Endometrium (tissue), 2 donors: ENCODE data around the gene STEAP1B.
"Not testable (repeated sequence)": the region's sequence is repeated elsewhere in the genome, so short reads cannot be mapped to it uniquely, and the experiment has no call there.

Source experiments
- FAIRE-seq: peaks from 2 replicates; lab custom pipeline; 2012; peaks lifted over from hg19 to GRCh38; lab: Jason Lieb, UNC
- donor health status: control.
- donor health status: control.

STEAP1B gene

GRCh38 chr7:22496912-22497311 lies 3.1 kb downstream of the STEAP1B start:
- not testable (repeated sequence) for FAIRE-seq

GRCh38 chr7:22496296-22496888 lies 3.6 kb downstream of the STEAP1B start:
- not testable (repeated sequence) for FAIRE-seq

- FAIRE-seq = not testable (repeated sequence)
Measured at GRCh38 chr7:22493160-22493925, 6.6 kb downstream of the STEAP1B start.

- FAIRE-seq = no peak
Measured at GRCh38 chr7:22488643-22489462, 11.1 kb downstream of the STEAP1B start.

GRCh38 chr7:22487978-22488642 lies 11.9 kb downstream of the STEAP1B start:
- no peak for FAIRE-seq

GRCh38 chr7:22486597-22486996 lies 13.4 kb downstream of the STEAP1B start:
- FAIRE-seq = no peak

- FAIRE-seq = no peak
Measured at GRCh38 chr7:22485189-22485588, 14.8 kb downstream of the STEAP1B start.

GRCh38 chr7:22482503-22482902 lies 17.5 kb downstream of the STEAP1B start:
- no peak for FAIRE-seq

- FAIRE-seq = no peak
Measured at GRCh38 chr7:22481726-22482125, 18.3 kb downstream of the STEAP1B start.

- no peak for FAIRE-seq
Measured at GRCh38 chr7:22480523-22481075, 19.4 kb downstream of the STEAP1B start.

- FAIRE-seq = no peak
Measured at GRCh38 chr7:22477876-22478450, 22.0 kb downstream of the STEAP1B start.

- no peak for FAIRE-seq
Measured at GRCh38 chr7:22477262-22477661, 22.7 kb downstream of the STEAP1B start.

- FAIRE-seq = no peak
Measured at GRCh38 chr7:22476824-22477223, 23.2 kb downstream of the STEAP1B start.

- FAIRE-seq = no peak
Measured at GRCh38 chr7:22474645-22475044, 25.3 kb downstream of the STEAP1B start.

GRCh38 chr7:22470981-22471380 lies 29.0 kb downstream of the STEAP1B start:
- no peak for FAIRE-seq

GRCh38 chr7:22469371-22470143 lies 30.4 kb downstream of the STEAP1B start:
- FAIRE-seq = no peak

GRCh38 chr7:22468609-22469008 lies 31.4 kb downstream of the STEAP1B start:
- no peak for FAIRE-seq

- FAIRE-seq = no peak
Measured at GRCh38 chr7:22464299-22464698, 35.7 kb downstream of the STEAP1B start.

- no peak for FAIRE-seq
Measured at GRCh38 chr7:22460363-22460988, 39.5 kb downstream of the STEAP1B start.

- no peak for FAIRE-seq
Measured at GRCh38 chr7:22457471-22457870, 42.5 kb downstream of the STEAP1B start.
